Inflammatory macrophage treated with lipopolysaccharide for 4 hours (primary cell): Measurements from ENCODE around the gene RPL7L1.
"Not testable (repeated sequence)": the region's sequence is repeated elsewhere in the genome, so short reads cannot be mapped to it uniquely, and the experiment has no call there.

Experiments
- DNase-seq: peaks from one replicate; pipeline ENCODE4 v3.0.0-alpha.2; 2020

The RPL7L1 gene

DNA sequence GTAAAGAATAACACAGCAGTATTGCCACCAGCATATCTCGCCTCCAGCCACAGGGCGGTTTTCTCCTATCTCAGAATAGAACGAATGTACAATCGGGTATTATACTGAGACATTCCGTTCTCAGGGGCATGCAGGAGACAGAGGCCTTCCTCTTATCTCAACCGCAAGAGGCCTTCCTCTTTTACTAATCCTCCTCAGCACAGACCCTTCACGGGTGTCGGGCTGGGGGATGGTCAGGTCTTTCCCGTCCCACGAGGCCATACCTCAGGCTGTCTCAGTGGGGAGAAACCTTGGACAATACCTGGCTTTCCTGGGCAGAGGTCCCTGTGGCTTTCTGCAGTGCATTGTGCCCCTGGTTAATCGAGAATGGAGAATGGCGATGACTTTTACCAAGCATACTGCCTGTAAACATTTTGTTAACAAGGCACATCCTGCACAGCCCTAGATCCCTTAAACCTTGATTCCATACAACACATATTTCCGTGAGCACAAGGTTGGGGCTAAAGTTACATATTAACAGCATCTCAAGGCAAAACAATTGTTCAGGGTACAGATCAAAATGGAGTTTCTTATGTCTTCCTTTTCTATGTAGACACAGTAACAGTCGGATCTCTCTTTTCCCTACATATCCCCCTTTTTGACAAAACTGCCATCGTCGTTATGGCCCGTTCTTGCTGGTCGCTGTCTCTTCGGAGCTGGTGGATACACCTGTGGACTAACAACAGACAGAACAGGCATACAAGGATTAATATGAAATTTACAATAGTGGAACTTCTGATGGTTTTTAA is 14.8 kb downstream of the RPL7L1 start:
- DNase-seq, result not testable (repeated sequence)

DNA sequence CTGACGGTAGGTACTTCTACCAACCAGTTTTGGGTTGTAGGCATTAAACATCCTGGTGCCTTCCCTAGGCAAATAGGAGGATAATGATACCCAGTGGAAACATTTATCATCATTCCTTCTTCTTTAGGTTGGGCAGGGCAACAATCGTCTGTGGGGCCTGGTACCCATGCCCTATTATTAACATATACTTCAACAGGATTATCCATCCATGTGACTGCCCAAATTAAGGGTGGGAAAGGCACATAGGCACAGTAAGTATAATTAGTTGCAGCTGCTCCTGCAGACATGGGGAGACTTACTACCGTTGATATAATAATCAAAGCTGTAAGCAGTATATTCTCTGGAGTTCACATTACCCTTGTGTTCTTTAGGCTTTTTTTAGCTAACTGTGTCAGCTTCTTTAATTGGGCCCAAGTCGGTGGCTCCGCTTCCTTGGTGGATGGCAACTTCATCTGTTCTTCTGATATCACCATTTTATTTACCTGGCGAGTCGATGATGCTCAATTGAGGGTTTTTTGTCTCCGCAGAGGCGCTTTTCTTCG is 16.8 kb downstream of the RPL7L1 start:
- no peak for DNase-seq

DNA sequence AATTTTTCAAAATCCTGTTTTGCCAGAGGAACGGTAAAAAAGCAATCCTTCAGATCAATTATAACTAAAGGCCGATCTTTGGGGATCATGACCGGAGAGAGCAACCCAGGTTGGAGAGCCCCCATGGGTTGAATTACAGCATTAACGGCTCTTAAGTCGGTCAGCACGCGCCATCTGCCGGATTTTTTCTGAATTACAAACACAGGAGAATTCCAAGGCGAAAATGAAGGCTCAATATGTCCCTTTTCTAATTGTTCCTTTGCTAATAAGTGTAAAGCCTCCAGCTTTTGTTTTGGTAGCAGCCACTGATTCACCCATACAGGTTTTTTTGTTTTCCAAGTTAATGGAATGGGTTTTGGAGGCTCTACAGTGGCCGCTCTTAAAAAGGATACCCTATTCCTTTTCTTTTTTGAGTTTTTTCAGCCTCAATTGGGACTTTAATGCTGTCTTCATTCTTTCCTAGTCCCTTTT is 19.5 kb downstream of the RPL7L1 start:
- DNase-seq, result peak; percentile 74

DNA sequence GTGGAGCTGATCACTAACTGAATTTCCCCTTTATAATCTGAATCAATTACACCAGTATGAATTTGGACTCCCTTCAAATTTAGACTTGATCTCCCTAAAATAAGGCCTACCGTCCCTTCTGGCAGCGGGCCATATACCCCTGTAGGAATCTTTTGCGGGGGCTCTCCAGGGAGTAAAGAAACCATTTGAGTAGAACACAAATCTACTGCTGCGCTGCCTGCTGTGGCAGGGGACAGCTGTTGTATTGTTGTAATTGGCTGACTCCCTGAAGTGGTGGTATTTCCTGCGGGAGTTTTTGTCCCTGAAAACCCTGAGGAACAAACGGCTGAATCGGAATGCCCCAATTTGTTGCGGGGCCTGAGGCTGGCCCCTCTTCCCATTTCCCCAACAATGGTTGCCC is 20.5 kb downstream of the RPL7L1 start:
- no peak for DNase-seq

DNA sequence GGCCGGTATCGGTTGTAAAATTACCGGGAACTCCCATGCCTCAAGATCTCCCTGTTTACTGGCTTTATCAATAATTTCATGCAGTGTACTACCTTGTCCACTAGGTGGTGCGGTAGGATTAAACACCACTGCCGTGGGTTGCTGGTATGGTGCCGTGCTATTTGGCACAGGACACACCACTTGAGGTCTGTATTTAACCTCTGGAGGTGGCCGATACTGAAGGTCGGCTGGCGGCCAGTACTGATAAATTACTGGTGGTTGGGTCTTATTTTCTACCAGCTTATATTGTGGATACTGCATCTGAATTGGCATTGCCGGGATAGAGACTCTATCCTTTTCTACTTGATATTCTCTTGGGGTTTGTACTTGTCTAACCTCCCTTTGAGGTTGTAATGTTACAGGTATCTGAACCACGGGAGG is 22.1 kb downstream of the RPL7L1 start:
- DNase-seq, result peak; percentile 78

DNA sequence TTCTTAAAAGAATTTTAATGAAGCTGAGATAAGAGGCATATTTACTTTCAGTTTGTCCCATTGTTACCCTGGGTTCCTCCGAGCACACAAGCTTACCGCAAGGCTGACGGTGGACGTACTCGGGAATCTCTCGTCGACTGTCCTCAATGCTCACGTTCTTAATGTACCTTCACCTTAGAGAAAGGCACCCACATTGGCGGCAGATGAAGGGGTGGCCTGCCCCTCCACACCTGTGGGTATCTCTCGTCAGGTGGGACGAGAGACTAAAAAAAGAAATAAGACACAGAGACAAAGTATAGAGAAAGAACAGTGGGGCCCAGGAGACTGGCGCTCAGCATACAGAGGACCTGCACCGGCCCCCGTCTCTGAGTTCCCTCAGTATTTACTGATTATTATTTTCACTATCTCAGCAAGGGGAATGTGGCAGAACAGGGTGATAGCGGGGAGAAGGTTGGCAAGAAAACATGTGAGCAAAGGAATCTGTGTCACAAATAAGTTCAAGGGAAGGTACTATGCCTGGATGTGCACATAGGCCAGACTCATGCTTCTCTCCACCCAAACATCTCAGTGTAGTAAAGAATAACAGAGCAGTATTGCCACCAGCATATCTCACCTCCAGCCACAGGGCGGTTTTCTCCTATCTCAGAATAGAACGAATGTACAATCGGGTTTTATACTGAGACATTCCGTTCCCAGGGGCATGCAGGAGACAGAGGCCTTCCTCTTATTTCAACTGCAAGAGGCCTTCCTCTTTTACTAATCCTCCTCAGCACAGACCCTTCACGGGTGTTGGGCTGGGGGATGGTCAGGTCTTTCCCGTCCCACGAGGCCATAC is 23.2 kb downstream of the RPL7L1 start:
- DNase-seq, result not testable (repeated sequence)

DNA sequence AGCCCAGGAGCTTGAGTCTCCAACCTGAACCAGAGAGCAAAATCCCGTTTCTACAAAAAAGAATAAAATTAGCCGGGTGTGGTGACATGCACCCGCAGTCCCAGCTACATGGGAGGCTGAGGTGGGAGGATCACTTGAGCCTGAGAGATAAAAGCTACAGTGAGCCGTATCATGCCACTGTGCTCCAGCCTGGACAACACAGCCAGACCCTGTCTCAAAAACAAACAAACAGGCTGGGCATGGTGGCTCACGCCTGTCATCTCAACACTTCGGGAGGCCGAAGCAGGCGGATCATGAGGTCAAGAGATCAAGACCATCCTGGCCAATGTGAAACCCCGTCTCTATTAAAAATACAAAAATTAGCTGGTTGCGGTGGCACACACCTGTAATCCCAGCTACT is 25.1 kb downstream of the RPL7L1 start:
- DNase-seq, result no peak

DNA sequence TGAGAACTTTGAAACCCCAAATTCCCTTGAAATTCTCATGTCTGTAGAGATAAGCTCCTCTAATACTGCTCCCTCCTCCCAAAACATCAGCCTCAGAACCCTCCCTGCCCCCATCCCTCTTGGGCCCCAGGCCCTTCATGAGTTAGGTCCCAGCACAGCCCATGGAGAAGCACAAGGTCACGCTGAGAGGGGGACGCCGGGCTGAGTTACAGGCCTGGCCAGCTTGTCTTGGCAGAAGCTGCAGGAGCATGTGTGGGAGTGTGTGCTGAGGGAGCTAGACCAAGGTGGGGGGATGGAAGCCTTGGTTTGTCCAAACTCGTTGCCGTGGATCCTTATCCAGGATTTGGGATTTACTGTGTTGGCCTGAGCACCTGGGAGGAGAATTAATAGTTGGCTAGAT is 27.9 kb downstream of the RPL7L1 start:
- no peak for DNase-seq

DNA sequence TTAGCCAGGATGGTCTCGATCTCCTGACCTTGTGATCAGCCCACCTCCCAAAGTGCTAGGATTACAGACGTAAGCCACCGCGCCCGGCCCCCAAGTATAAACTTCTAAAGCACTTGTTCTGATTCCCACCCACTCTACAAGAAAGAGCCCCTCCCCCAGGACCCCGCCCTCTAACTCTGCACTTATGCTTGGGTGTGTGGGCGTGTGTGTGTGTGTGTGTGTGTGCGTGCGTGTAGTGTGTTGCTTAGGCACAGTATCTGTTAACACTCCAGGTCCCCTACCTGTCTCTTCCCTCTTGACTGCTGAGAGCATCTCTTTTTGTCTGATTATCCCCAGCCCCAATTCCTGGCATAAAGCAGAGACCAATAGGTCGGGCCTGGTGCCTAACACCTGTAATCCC is 30.4 kb downstream of the RPL7L1 start:
- no peak for DNase-seq

DNA sequence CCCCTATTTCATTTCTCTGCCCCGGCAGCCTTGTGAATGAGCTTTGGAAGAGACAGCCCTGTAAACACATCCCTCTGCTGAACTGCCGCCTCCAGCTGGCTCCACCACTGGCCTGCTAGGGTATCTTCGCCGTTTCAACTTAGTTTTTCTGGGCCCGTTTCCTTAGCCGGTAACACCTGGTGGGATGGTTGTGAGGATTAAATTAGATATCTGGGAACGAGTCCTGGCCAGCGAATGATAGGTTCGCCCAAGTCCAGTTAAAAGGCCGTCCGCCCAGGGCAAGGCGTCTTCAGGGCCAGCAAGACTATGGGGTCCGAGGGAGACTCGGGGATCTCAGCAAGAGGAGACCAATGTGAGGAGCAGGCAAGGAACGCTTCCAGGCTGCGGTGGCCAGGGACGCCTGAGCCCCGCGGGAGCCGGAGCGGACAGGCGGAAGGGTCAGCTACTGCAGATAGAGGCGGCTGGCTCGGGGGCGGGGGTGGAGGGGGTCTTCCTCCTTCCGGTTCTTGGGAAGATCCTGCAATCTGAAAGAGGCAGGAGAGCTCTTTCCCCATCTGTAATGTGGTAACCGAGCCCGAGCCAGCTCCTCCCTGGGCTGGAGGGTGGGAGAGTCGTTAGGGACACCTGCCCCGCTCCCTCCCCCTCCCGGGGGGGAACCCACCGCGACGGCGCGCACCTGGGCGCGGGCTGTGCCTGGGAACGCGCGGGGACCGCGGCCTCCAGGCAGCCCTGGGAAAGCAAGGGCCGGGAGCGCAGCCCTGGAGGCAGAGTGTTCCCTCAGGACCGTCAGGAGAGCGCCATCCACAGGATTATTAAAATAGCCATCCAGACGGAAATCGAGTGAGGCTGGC is 32.0 kb downstream of the RPL7L1 start:
- no peak for DNase-seq

DNA sequence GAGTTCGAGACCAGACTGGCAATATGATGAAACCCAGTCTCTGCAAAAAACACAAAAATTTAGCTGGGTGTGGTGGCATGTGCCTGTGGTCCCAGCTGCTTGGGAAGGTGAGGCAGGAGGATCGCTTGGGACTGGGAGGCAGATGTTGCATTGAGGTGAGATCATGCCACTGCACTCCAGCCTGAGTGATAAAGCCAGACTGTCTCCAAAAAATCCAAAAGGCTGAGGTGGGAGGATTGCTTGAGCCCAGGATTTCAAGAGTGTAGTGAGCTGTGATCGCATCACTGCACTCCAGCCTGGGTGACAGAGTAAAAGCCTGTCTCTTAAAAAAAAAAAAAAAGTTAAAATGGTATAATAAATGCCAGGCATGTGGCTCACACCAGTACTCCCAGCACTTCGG is 35.1 kb downstream of the RPL7L1 start:
- no peak for DNase-seq

DNA sequence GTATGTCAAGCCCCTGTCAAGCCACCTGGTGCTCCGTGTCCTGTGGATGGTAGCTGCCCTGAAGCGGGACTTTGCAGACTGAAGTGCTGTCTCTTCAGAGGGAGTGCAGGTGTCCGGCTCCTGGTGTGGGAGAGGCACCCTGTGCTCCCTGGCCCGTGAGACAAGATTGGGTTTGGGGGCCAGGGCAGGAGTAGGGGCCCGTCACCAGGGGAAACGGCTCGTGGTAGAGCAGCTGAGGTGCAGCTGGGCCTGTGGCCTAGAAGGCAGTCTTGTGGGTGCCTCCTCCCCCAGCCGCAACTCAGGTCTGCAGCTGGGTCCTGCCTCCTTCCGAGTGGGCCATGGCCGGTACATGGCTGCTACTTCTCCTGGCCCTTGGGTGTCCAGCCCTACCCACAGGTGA is 36.3 kb downstream of the RPL7L1 start, which contains the start of gene PTCRA:
Gene PTCRA (plus strand): TSS at position 322 of the 400 bp plus-strand sequence. CDS start 17 bp downstream, at position 339.
- DNase-seq, result no peak

DNA sequence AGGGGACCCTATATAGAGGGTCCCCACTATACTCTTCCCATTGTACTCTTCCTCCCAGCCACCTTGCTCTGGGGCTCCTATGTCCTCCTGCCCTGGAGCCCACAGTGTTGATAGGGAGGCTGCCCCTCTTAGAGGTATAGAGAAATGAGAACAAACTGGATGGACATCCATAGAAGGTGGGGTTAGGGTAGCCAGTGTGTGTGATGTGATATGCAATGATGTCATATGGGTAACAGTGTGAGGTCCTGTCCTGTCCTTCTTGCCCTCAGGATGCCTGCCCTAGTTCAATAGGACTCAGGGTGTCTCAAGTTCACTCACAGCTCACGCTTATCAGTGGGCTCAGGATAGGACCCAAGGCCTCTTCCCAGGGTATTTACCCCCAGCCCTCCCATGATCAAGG is 36.9 kb downstream of the RPL7L1 start:
- no peak for DNase-seq

DNA sequence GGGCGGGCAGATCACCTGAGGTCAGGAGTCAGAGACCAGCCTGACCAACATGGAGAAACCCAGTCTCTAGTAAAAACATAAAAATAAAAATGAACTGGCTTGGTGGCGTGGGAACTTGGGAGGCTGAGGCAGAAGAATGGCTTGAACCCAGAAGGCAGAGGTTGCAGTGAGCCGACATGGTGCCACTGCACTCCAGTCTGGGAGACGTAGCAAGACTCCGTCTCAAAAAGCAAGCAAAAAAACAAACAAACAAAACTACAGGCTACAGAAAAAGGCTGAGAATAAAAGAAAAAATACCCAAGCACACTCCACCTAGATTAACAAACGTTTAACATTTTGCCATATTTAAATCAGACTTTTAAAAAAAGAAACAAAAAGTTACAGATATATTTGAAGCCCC is 42.4 kb downstream of the RPL7L1 start:
- no peak for DNase-seq

DNA sequence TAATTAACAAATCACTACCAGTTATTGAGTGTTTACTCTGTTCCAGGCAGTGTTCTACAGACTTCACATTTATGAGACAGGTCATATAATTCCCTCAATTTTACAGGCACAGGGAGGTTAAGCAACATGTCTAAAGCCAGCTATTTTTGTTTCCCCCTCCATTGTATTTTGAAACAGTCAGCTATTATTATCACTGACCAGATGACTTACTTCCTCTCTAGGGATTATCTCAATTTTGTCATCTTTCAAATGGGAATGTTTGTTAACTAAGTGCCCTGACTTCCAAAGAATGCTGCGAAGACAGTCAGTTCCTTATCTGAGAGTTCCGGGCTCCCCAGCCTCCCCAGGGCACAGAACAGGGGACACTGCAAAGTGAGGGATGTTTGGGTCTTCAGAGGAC is 44.2 kb downstream of the RPL7L1 start:
- peak; percentile 79 for DNase-seq

DNA sequence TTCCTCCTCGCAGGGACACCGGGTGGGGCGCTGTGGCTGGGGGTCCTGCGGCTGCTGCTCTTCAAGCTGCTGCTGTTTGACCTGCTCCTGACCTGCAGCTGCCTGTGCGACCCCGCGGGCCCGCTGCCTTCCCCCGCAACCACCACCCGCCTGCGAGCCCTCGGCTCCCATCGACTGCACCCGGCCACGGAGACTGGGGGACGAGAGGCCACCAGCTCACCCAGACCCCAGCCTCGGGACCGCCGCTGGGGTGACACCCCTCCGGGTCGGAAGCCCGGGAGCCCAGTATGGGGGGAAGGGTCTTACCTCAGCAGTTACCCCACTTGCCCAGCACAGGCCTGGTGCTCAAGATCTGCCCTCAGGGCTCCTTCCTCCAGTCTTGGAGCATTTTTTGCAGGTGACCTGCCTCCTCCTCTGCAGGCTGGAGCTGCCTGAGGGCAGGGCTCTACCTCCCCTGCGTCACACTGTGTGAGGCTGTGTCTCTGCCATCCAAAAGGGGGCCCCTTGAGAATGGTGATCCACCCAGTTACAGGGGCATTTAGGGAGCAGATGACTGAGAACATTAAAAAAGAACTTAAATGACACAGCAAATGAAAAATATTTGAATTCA is 45.9 kb downstream of the RPL7L1 start:
- no peak for DNase-seq

DNA sequence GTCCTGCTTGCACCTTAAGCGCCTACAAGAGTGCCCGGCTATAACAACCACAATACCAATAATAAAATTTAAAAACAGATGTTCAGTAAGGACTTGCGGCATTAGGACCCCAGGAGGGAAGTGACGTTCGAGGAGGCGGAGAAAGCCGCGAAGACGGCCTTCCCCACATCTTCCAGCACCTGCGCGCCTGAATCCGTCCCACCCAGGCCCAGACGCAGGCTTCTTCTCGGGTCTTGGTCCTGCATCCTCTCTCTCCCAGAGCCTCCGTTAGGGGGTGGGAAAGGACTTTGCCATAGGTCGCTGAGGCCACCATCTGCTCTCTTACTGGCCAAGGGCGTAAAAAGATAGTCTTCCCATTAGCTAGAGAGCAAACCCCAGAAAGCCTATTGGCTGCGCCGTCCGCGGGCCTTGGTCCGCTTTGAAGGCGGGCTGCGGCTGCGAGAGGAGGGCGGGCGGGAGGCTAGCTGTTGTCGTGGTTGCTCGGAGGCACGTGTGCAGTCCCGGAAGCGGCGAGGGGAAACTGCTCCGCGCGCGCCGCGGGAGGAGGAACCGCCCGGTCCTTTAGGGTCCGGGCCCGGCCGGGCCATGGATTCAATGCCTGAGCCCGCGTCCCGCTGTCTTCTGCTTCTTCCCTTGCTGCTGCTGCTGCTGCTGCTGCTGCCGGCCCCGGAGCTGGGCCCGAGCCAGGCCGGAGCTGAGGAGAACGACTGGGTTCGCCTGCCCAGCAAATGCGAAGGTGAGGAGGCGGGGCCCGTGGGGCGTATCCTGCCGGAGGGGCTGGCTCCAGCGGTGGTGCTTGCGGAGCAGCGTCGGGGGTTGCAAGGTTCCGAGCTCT is 49.8 kb downstream of the RPL7L1 start, which contains the start of gene CNPY3:
Gene CNPY3 (plus strand): TSS at position 495 of the 835 bp plus-strand sequence. CDS start 91 bp downstream, at position 586.
- DNase-seq, result peak; percentile 94

DNA sequence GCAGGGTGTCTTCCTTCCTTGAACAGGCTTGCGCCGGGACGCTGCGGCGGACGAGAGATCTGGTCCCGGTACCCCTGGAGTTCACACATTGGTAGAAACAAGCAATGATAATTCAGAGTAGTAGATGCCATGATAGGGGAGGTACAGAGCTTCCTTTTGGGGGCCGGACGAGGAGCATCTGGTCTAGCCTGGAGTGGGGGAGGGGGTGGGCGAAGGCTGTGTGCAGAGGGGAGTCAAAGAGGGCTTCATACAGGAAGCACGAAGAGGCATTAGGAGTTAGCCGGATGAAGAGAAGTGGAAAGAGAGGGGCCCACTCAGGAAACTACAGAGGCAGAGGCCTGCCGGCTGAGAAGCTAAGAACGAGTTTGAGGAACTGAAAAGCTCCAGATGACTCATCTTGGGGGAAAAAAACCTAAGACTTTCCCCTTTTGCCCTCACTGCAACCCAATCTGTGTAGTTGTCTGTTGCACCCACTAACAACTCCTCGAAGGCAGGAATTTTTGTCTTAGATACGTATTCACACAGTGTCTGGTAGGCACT is 50.5 kb downstream of the RPL7L1 start:
- peak; percentile 96 for DNase-seq

DNA sequence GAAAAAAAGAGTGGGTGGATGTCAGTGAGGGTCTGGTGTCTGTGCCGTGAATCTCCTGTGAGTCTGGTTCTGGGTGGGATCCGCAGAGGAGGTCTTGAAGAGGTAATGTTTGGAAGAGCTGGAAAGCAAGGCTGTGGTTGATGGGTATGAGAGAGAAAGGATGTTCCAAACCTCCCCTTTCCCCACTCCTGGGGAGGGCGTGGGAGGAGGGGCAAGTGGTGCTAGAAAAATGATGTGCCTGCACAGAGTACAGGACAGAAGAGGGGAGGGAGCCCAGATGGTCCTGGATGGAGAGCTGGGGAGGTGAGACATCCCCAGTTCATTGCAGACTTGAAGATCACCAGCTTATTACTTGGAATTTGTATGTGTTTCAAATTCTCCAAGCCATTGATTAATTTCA is 53.0 kb downstream of the RPL7L1 start:
- no peak for DNase-seq

DNA sequence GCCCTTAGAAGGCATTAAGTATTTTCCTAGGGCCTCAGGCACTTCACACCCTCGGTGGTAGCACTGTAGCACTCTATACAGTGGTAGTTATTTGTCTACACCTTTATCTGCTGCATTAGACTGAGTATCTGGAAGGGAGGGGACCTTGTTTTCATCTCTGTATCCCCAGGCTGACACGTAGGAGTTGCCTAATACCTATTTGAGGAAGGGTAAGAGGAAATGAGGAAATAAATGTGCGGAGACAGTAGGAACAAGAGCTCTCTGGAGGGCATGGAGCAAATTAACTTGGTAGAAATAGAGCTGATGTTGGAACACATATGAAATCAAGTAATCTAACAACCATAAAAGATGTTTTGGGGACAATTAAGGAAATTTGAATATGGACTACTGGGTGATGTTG is 53.8 kb downstream of the RPL7L1 start:
- DNase-seq, result peak; percentile 76

DNA sequence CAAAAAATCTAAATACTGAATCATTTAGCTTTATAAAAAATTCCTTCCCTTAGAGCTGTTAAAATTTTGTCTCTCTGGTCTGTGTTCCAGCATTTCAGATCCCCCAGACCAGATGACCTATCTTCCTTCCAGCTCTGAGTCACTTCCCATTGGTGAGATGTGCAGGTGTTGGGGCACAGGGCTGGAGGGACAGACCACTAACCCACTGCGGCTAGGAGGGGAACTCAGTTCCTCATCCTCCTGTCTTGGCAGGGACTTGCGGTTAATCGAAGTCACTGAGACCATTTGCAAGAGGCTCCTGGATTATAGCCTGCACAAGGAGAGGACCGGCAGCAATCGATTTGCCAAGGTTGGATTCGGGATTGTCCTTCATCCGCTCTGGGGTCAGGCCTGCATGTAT is 55.9 kb downstream of the RPL7L1 start:
- no peak for DNase-seq
